ENCODE measurements around the gene TRIM29. TPM values are rescaled to one million over a fixed set of nuclear protein-coding genes. Genes with fewer than 3 reads are reported as not detected.

Gene TRIM29
- total RNA-seq, 2 donors from 2014 or later = 0.26 to 6.3 TPM

DNA sequence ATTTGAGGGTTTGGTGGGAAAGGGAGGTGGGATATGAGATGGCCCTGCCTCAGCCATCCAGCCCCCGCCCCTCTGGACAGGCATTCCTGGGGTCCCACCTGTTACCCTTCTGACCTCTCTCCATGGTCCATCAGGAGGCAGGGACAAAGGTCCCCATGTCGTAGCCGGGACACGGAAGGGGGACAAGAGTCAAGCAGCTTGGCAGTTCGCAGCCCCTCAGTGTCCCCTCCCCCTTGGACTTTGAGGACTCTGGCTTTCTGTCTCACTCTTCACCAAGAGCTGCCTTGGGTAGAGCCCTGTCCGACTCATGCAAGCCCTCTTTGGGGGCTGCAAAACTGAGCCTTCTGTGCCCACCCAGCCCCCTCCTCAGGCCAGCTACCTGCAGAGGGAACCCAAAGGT lies 30.2 kb downstream of the TRIM29 start:
- Histone ChIP-seq H3K36me3 (replicated peaks in 1 of 2; ENCODE audit: insufficient read depth in 1 of 2, low read depth in 2 of 2) (no peaks in the 10 kb centered on the region), H3K4me1 (no peaks in the 10 kb centered on the region), H3K27me3 (no peaks in the 10 kb centered on the region), H3K4me3 (no peak overlapping the region), H3K27ac (no peak overlapping the region), H3K9me3 (no peaks in the 10 kb centered on the region)
- intact Hi-C loops (cut with DNase I) = loop anchor here (5.0 kb wide), 1 partner anchor 625 kb away; no protein-coding TSS in a partner anchor
- TF ChIP-seq POLR2A (IDR thresholded peaks at IDR 0.05) = no peak
- TF ChIP-seq, protein P1, sequence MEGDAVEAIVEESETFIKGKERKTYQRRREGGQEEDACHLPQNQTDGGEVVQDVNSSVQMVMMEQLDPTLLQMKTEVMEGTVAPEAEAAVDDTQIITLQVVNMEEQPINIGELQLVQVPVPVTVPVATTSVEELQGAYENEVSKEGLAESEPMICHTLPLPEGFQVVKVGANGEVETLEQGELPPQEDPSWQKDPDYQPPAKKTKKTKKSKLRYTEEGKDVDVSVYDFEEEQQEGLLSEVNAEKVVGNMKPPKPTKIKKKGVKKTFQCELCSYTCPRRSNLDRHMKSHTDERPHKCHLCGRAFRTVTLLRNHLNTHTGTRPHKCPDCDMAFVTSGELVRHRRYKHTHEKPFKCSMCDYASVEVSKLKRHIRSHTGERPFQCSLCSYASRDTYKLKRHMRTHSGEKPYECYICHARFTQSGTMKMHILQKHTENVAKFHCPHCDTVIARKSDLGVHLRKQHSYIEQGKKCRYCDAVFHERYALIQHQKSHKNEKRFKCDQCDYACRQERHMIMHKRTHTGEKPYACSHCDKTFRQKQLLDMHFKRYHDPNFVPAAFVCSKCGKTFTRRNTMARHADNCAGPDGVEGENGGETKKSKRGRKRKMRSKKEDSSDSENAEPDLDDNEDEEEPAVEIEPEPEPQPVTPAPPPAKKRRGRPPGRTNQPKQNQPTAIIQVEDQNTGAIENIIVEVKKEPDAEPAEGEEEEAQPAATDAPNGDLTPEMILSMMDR (IDR thresholded peaks at IDR 0.05) = no peak
- DNase-seq (no peak), ATAC-seq (no peak)
- 54 to 67% methylated on average over 2 to 6 of the region's 6 CpGs for WGBS, 2 donors

DNA sequence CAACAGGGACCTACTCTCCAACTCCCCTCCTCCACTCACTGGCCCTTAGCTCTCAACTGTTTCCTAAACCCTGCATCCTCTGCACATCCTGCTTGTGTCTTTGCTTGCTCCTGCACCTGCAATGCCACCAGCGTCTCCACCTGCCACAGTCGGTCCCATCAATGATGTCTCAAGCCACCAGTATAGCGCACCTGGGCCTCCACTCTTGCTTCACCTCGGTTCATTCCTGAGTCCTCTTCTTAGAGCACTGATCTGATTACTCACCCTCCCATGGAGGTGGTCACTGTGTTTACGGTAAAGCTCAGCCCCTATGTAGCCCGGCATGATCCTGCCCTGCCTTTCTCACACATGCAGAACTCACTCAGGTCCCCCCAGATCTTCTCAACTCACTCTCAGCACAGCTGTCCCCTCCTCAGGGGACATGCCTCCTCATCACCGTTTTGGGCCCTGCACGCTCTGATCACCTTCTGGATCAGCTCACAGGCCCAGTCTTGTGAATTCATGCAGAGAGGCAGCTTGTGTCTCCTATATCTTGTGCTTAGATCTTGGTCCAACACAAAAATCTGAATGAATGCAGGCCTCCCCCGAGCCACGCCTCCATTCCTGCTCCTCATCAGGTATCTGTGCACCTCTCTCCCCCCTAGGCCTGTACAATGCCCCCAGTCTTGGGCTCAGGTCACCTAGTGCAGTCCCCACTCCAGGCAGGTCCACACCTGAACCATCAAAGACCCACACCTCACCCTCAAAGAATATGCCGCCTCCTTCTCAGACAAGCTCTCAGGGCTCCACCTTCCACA lies 31.4 kb downstream of the TRIM29 start:
- 75 to 76% methylated on average over 11 of the region's 11 CpGs for WGBS, 2 donors
- TF ChIP-seq, protein P1 (IDR thresholded peaks at IDR 0.05) = no peak
- no peak for TF ChIP-seq POLR2A (IDR thresholded peaks at IDR 0.05)
- DNase-seq (no peak), ATAC-seq (no peak)
- H3K4me1 ChIP-seq = no peaks in the 10 kb centered on the region
- H3K27ac ChIP-seq = no peak overlapping the region
- H3K27me3 ChIP-seq = no peaks in the 10 kb centered on the region
- H3K4me3 ChIP-seq = no peak overlapping the region
- H3K9me3 ChIP-seq = no peaks in the 10 kb centered on the region
- intact Hi-C loops (cut with DNase I) = loop anchor here (5.0 kb wide), 1 partner anchor 624 kb away; no protein-coding TSS in a partner anchor
- no peaks in the 10 kb centered on the region for H3K36me3 ChIP-seq (replicated peaks in 1 of 2; ENCODE audit: insufficient read depth in 1 of 2, low read depth in 2 of 2)

DNA sequence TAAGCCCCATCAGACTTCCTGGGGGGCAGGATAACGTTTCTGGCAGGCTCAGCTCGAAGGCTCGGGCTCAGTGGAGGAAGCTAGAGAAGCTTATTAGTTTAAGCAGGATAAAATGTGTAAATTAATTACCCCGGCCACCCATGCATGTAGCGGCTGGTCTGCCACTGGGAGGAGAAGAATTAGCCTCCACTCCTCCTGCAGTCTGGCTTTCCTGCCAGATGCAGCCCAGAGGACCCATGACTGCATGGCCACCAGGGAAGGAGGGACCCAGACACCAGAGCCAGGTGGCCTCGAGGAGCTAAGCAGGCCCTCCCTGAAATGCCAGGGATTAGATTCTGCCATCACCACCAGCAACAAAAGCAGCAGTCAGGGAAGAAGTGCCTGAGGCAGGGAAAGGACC lies 32.3 kb downstream of the TRIM29 start:
- H3K4me1 ChIP-seq = no peaks in the 10 kb centered on the region
- H3K27me3 ChIP-seq = no peaks in the 10 kb centered on the region
- intact Hi-C loops (cut with DNase I) = loop anchor here (5.0 kb wide), 1 partner anchor 623 kb away; no protein-coding TSS in a partner anchor
- 33 to 42% methylated on average over 4 to 6 of the region's 6 CpGs for WGBS, 2 donors
- no peak overlapping the region for H3K4me3 ChIP-seq
- H3K9me3 ChIP-seq = no peaks in the 10 kb centered on the region
- DNase-seq = no peak
- TF ChIP-seq POLR2A (IDR thresholded peaks at IDR 0.05) = no peak
- TF ChIP-seq, protein P1 (IDR thresholded peaks at IDR 0.05) = no peak
- no peaks in the 10 kb centered on the region for H3K36me3 ChIP-seq (replicated peaks in 1 of 2; ENCODE audit: insufficient read depth in 1 of 2, low read depth in 2 of 2)
- H3K27ac ChIP-seq = no peak overlapping the region
- ATAC-seq = no peak

DNA sequence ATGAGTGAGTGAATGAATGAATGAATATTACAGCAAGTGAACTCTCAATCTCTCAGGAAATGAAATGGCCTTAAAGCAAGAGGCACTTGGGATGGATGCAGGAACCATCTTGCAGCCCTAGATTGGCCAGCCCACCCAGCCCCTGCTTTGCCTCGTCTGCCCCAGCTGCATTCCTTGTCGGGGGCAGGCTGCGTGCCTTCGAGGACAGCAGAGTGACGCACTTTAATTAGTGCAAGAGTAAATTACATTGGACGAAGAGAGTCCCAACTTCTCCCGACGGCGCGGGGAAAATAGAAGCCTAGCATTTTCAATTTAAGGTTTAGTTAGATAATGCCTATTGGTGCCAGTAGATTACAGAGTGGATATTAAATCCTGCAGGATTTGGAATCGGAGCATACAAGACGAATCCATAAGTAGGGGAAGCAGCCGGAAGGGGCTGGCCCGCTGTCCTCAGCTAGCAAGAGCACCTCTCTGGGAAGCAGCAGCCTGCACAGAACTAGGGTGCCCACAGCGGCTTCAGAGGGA lies 33.8 kb downstream of the TRIM29 start:
- Histone ChIP-seq H3K27me3 (no peaks in the 10 kb centered on the region), H3K4me3 (no peak overlapping the region), H3K9me3 (no peaks in the 10 kb centered on the region), H3K4me1 (no peaks in the 10 kb centered on the region), H3K27ac (no peak overlapping the region), H3K36me3 (replicated peaks in 1 of 2; ENCODE audit: insufficient read depth in 1 of 2, low read depth in 2 of 2) (no peaks in the 10 kb centered on the region)
- ATAC-seq (no peak), DNase-seq (no peak)
- TF ChIP-seq, protein P1 (IDR thresholded peaks at IDR 0.05) = no peak
- no peak for TF ChIP-seq POLR2A (IDR thresholded peaks at IDR 0.05)
- WGBS, 2 donors = 63 to 74% methylated on average over 15 of the region's 15 CpGs
- intact Hi-C loops (cut with DNase I) = no loop called here

DNA sequence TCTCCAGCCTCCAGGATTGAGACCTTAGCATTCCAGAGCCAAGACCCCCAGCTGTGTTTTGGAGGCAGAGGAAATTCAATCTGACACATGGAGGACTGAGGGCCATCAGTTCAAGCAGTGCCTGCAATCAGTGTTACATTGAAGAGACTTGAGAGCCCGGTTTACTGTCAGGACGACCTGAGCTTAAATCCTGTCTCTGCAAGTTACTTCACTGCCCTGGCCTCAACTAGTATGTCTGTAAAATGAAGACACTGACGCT lies 35.1 kb downstream of the TRIM29 start:
- Histone ChIP-seq H3K4me3 (no peak overlapping the region), H3K27ac (no peak overlapping the region), H3K27me3 (no peaks in the 10 kb centered on the region), H3K9me3 (no peaks in the 10 kb centered on the region), H3K36me3 (replicated peaks in 1 of 2; ENCODE audit: insufficient read depth in 1 of 2, low read depth in 2 of 2) (no peaks in the 10 kb centered on the region), H3K4me1 (no peaks in the 10 kb centered on the region)
- intact Hi-C loops (cut with DNase I) = no loop called here
- TF ChIP-seq, protein P1 (IDR thresholded peaks at IDR 0.05) = no peak
- no peak for TF ChIP-seq POLR2A (IDR thresholded peaks at IDR 0.05)
- ATAC-seq (no peak), DNase-seq (no peak)
- 45 to 67% methylated on average over 3 of the region's 3 CpGs for WGBS, 2 donors
